ENCODE results near the gene C5AR1.
"Not testable (repeated sequence)": the region's sequence is repeated elsewhere in the genome, so short reads cannot be mapped to it uniquely, and the experiment has no call there.

Gene C5AR1

GRCh38 chr19:47296036-47296435 lies 13.6 kb upstream of the C5AR1 start:
- DNase-seq: peak; percentile 65

GRCh38 chr19:47300867-47301266 lies 8.8 kb upstream of the C5AR1 start:
- DNase-seq: not testable (repeated sequence)

- no peak for DNase-seq
Observed at GRCh38 chr19:47302249-47302648, 7.4 kb upstream of the C5AR1 start.

- DNase-seq: no peak
Observed at GRCh38 chr19:47303966-47304365, 5.7 kb upstream of the C5AR1 start.

DNA sequence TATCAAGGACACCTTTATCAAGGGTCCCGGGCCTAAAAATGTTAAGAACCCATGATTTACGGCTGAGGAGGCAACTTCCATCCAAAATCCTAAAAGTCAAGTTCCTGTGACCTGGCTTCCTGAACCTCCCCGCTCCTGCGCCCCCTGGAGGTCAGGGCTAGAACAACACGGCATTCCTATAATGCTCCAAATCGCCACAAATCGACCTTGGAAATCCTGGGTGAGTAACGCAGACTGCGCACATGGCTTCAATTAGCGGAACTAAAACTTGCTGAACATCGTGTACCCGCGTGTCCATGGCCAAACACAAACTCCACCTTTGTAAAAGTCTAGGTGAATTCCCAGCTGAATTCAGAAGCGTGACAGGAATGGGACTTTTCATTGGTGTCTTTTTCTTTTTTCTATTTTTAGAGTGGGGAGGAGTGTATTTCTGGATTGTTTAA lies 4.3 kb upstream of the C5AR1 start:
- no peak for DNase-seq

- no peak for DNase-seq
Observed at GRCh38 chr19:47306303-47306702, 3.4 kb upstream of the C5AR1 start.

GRCh38 chr19:47309038-47309437 lies 623 bp upstream of the C5AR1 start:
- DNase-seq: no peak

DNA sequence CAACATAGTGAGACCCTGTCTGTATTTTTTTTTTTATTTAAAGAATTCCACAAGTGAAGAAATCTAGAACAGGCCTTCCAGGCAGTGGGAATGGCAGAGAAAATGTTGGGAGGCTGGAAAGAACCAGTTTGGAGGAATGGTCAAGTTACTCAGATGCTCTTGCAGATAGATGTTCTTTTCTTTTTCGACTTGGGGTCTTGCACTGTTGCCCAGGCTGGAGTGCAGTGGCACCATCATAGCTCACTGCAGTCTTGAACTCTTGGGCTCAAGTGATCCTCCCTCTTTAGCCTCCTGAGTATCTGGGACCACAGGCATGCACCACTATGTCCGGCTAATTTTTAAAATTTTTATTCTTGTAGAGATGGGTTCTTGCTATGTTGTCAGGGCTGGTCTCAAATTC lies 662 bp downstream of the C5AR1 start:
- no peak for DNase-seq

DNA sequence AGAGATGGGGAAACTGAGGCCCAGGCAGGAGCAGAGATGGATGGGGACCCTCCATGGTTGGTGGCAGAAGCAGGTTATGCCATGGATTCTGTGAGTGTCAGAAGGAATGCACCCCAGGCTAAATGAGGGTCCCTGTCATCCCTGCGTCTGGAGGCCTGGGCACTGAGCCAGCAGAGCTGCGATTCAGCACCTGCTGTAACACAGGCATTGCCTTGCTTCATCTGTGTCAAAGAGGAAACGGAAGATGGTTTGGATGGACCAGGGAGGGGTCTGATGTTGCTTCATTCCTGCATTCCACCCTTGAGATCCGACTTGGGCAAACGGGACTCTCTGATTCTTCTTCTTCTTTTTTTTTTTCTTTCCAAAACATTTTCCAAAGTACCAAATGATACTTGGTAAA lies 1.2 kb downstream of the C5AR1 start:
- DNase-seq: no peak

GRCh38 chr19:47312366-47313006 lies 2.8 kb downstream of the C5AR1 start:
- DNase-seq: no peak

DNA sequence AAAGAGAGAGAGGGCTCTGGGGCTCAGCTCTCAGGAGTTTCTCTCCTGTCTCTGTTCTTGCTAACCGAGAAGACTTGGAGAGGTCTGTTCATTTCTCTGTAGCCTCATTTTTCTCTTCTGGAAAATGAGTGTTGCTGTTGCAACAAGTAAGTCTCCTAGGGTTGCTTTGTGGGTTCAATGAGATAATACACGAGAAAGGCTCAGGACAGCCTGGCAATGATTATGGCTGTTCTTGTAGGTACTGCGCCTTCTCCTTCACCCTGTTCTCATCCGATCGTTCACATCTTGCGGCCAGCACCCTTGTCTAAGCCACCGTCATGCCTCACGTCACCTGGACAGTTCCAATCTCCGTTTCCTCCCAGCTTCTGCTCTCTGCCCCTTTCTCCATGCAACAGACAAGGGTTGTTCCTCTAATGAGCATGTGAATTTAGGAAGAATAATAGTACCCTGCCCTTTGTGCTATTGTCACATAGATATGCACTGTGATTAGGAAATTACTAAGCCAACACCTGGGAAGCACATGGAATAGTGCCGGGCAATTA lies 4.2 kb downstream of the C5AR1 start:
- no peak for DNase-seq

DNA sequence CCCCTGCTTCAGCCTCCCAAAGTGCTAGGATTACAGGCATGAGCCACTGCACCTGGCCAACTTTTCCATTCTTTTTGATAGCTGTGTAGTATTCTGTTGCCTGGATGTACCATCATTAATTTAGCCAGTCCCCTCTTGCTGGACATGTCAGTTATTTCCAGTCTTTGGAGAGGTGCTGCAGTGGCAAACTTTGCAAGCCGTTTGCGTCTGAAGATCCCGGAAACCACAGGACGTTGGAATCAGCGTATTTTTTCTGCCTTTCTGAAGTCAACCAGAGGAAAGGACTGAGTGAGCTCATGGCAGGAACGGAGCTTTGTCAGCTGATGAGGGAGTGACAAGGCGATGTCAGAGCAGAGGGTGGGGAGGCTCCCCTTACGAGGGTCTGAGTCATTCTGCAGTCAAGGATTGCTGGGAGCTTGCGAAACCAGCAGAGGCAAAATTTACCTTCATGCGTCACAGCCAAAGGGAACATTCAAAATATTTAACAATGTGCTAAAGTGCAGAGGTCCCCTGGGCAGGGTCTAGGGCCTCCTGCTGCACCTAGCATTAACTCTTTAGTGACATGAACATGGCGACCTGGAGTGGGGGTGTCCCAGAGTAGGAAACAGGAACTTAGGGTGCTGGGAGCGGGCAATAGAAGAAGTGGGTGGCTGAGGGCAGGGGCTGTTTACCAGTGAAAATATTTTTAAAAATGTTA lies 5.6 kb downstream of the C5AR1 start:
- peak; percentile 67 for DNase-seq

DNA sequence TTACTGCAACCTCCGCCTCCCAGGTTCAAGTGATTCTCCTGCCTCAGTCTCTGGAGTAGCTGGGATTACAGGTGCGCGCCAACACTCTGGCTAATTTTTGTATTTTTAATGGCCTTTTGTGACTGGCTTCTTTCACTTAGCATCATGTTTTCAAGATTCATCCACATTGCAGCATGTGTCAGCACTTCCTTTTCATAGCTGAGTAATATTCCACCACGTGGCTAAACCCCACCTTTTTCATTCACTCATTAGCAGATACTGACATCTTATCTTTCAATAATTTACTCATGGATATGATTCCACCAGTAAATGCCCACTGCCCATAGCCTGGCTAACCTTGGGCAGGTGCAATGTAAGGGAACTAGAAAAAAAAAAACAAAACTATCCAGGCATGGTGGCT lies 6.9 kb downstream of the C5AR1 start:
- DNase-seq: no peak

- DNase-seq: no peak
Observed at GRCh38 chr19:47319923-47320871, 10.5 kb downstream of the C5AR1 start.

DNA sequence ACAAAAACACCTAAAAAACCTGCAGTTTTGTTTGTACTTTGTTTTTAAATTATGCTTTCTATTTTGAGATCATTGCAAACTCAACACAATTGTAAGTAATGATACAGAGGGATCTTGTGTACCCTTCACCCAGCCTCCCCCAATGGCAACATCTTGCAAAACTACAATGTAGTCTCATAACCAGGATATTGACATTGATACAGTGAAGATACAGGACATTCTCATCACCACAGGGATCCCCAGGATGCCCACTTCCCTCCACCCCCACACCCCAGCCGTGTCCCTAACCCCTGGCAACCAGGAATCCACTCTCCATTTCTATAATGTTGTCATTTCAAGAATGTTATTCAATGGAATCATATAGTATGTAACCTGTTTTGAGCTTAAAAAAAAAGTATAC lies 12.0 kb downstream of the C5AR1 start:
- no peak for DNase-seq

DNA sequence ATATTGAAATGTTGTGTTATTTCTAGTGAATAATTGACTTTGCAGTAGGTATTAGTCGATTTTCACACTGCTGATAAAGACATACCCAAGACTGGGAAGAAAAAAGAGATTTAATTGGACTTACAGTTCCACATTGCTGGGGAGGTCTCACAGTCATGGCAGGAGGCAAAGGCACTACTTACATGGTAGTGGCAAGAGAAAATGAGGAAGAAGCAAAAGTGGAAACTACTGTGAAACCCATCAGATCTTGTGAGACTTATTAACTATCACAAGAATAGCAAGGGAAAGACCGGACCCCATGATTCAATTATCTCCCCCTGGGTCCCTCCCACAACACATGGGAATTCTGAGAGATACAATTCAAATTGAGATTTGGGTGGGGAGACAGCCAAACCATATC lies 12.4 kb downstream of the C5AR1 start:
- no peak for DNase-seq

- no peak for DNase-seq
Observed at GRCh38 chr19:47323409-47323808, 13.7 kb downstream of the C5AR1 start.

DNA sequence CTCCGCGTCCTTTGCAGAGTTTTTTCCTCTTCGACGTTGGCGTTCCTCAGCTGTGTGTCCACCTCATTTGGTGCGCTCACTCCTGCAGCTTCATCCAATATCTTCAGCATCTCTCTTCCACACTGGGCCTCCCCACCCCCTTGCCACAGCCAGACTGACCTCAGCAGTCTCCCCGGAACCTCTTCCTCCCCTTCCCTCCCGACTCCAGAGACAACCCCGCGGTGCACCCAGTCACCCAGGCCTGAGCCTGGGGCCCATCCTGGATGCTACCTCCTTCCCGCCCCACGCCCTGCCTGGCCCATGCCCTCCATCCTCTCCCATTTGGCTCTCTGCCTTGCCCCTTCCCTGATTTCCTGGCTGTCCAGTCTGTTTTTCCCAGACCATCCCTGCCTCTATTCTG lies 14.2 kb downstream of the C5AR1 start:
- no peak for DNase-seq

GRCh38 chr19:47324502-47324901 lies 14.8 kb downstream of the C5AR1 start:
- DNase-seq: no peak

- no peak for DNase-seq
Observed at GRCh38 chr19:47330466-47330869, 20.8 kb downstream of the C5AR1 start.

DNA sequence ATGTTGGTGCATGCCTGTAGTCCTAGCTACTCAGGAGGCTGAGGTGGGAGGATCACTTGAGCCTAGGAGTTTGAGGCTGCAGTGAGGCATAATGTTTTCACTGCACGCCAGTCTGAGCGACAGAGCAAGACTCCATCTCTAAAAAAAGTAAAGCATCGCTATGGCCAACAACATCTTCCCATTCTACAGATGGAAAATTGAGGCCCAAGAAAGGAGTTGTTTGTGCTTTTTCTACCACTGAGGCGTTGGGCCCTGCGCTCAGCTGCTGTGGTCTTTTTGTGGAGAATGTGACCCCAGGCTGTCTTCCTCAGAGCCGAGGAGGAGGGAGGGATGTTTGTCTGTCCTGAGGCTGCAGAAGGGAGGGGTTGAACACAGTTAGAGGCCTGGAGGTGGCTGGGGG lies 21.8 kb downstream of the C5AR1 start:
- no peak for DNase-seq

DNA sequence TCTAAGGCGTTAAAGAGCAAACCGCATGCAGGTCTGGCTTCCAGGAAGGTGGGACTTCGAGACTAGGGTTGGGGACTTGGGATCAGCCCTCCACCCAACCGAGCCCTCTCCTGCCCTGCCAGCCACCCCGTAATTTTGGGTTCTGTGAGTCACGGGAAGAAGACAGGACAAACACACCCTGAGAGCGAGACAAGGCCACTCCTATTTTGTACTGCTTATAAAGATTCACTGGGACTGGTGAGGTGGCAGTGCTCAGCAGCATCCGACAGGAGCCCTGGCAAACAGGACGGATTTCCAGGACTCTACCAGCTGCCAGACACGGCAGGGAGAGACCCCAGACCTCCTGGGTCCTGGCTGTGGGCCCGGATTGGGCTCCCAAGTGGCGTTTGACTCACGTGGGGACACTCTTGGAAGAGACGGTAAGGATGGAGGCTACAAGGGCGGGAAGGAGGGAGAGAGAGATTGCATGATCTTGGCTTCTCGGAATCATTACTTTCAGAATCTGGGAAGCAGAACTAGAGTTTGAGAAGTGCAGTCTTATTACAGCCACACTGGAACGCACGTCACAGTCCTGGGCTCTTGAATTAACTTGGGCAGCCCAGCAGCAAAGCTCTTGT lies 22.4 kb downstream of the C5AR1 start, which contains the start of gene C5AR2:
Gene C5AR2, plus strand, starts transcription at position 245 of the 617 bp plus-strand sequence. CDS start 8,625 bp downstream, outside the sequence.
- DNase-seq: no peak

Data from NK-92 treated with Interleukin-12 subunit alpha and Interleukin-12 subunit beta, amount 100 ng/mL, for 24 hours (cell line).